HCT116 (cell line): Measurements from ENCODE around the gene CRYBG2.

Source experiments
- EZH2 ChIP-seq: fragments of 200-600 bp; sonication (generic); IDR thresholded peaks from 2 replicates; pipeline ENCODE4 v1.6.1; 2017; ENCODE audit warnings: antibody characterized with exemption, mixed run types
- RAD21 ChIP-seq: IDR thresholded peaks from 2 replicates; pipeline ENCODE4 v1.6.1; 2012; ENCODE audit warnings: low read depth, mild to moderate bottlenecking
- YY1 ChIP-seq: IDR thresholded peaks from 2 replicates; pipeline ENCODE4 v1.6.1; 2011; ENCODE audit warnings: low read length, low read depth, moderate library complexity, mild to moderate bottlenecking; ENCODE audit not compliant: insufficient replicate concordance; ENCODE audit errors: extremely low read depth
- TF ChIP-seq, protein P1 (sequence below), 3 experiments: fragments of 200-600 bp in 1 of 3; sonication (generic) in 1 of 3; IDR thresholded peaks in 2 of 3; conservative IDR thresholded peaks in 1 of 3; 2 replicates each; pipeline ENCODE4 v1.5.1; 2012 to 2017; ENCODE audit warnings: low read depth in 2 of 3, low read length in 2 of 3, antibody characterized with exemption in 1 of 3, borderline replicate concordance in 1 of 3, control low read depth in 1 of 3, mild to moderate bottlenecking in 1 of 3, mixed read lengths in 1 of 3, mixed run types in 1 of 3, moderate library complexity in 1 of 3; ENCODE audit not compliant: insufficient read depth in 1 of 3

DNA sequence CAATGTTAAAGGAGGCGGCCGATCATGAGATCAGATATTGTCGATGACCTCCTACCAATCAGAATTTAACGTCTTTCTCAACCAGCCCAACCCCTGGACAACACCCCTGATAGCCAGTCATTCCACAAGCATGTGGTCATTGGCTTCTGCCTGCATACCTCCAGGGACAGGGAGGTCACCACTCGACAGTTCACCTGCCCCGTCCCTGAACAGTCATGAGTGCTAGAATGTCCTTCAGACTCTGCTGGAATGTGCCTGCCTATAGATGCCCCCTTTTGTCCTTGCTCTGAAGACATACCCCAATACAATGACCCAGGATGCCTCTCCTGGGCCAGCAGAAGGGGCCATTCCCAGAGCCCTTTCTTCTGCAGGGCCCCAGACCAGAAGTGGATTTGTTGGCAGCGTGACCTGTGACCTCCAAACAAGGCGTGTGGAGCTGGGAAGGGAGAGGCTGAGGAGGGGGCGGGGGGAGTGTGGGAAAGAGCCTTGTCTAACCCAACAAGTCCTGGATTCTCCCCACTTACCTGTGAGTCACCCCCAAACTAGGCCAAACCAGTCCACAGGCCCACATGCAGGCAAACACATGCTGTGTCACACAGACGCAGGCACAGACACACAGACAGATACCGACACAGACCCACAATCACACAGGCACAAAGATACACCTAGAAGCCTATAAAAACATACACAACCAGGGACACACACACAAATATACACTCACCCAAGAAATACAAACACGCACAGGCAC lies 2.2 kb downstream of the CRYBG2 start:
- TF ChIP-seq YY1 (no peak), EZH2 (no peak), RAD21 (no peak)
- TF ChIP-seq, protein P1, sequence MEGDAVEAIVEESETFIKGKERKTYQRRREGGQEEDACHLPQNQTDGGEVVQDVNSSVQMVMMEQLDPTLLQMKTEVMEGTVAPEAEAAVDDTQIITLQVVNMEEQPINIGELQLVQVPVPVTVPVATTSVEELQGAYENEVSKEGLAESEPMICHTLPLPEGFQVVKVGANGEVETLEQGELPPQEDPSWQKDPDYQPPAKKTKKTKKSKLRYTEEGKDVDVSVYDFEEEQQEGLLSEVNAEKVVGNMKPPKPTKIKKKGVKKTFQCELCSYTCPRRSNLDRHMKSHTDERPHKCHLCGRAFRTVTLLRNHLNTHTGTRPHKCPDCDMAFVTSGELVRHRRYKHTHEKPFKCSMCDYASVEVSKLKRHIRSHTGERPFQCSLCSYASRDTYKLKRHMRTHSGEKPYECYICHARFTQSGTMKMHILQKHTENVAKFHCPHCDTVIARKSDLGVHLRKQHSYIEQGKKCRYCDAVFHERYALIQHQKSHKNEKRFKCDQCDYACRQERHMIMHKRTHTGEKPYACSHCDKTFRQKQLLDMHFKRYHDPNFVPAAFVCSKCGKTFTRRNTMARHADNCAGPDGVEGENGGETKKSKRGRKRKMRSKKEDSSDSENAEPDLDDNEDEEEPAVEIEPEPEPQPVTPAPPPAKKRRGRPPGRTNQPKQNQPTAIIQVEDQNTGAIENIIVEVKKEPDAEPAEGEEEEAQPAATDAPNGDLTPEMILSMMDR (IDR thresholded peaks at IDR 0.05 in 2 of 3, conservative IDR thresholded peaks at IDR 0.05 in 1 of 3; ENCODE audit: borderline replicate concordance in 1 of 3, insufficient read depth in 1 of 3, low read depth in 2 of 3, low read length in 2 of 3): no peak
